NCI-H1048 (cell line): ENCODE data around the gene ATPAF1.

Source experiments
- DNase-seq: peaks from one replicate; lab custom pipeline; 2025; lab: John Stamatoyannopoulos, UW

ATPAF1 gene

GRCh38 chr1:46587069-46587468 is 81.1 kb downstream of the ATPAF1 start:
- no peak for DNase-seq

GRCh38 chr1:46585312-46585938 is 82.7 kb downstream of the ATPAF1 start:
- DNase-seq: no peak

GRCh38 chr1:46583494-46583893 is 84.7 kb downstream of the ATPAF1 start:
- DNase-seq: no peak

- DNase-seq: no peak
These were observed 85.2 kb downstream of the ATPAF1 start for GRCh38 chr1:46582972-46583371.
